ENCODE results near the gene ADAMTSL5.

ADAMTSL5 gene

GRCh38 chr19:1513499-1514294 is 878 bp upstream of the ADAMTSL5 start:
- Histone ChIP-seq H4K20me1 (ENCODE audit: insufficient read depth, low read length, poor library complexity, severe bottlenecking) (no peaks in the 10 kb centered on the region), H3K9me2 (replicated peaks; ENCODE audit: low read depth, low read length) (no peaks in the 10 kb centered on the region), H3K79me2 (ENCODE audit: insufficient read depth, low read length) (no peaks in the 10 kb centered on the region), H3K36me3 (ENCODE audit: insufficient read depth, low read length) (no peaks in the 10 kb centered on the region), H3K4me3 (ENCODE audit: low read length, poor library complexity, severe bottlenecking) (no peak overlapping the region), H3K9me3 (ENCODE audit: insufficient read depth, low read depth, low read length) (no peaks in the 10 kb centered on the region), H2AFZ (ENCODE audit: low read length) (no peak overlapping the region), H3F3A (ENCODE audit: low read depth) (0 out of 2 replicates have a peak, but pooled peaks cover under 1% of the 10 kb centered on the region), H3K4me2 (ENCODE audit: low read depth, low read length, poor library complexity, severe bottlenecking) (no peak overlapping the region), H3K4me1 (ENCODE audit: insufficient read depth, low read length, poor library complexity, severe bottlenecking) (no peaks in the 10 kb centered on the region), H3K27me3 (ENCODE audit: insufficient read depth, low read length, poor library complexity, severe bottlenecking) (no peaks in the 10 kb centered on the region), H3K9ac (ENCODE audit: low read depth, low read length, poor library complexity, severe bottlenecking) (no peak overlapping the region)
- TF ChIP-seq EZH2phosphoT487 (IDR thresholded peaks at IDR 0.05; ENCODE audit: borderline replicate concordance): no peak
- TF ChIP-seq, protein P1, sequence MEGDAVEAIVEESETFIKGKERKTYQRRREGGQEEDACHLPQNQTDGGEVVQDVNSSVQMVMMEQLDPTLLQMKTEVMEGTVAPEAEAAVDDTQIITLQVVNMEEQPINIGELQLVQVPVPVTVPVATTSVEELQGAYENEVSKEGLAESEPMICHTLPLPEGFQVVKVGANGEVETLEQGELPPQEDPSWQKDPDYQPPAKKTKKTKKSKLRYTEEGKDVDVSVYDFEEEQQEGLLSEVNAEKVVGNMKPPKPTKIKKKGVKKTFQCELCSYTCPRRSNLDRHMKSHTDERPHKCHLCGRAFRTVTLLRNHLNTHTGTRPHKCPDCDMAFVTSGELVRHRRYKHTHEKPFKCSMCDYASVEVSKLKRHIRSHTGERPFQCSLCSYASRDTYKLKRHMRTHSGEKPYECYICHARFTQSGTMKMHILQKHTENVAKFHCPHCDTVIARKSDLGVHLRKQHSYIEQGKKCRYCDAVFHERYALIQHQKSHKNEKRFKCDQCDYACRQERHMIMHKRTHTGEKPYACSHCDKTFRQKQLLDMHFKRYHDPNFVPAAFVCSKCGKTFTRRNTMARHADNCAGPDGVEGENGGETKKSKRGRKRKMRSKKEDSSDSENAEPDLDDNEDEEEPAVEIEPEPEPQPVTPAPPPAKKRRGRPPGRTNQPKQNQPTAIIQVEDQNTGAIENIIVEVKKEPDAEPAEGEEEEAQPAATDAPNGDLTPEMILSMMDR (conservative IDR thresholded peaks at IDR 0.05; ENCODE audit: low read length): peak; percentile 64

DNA sequence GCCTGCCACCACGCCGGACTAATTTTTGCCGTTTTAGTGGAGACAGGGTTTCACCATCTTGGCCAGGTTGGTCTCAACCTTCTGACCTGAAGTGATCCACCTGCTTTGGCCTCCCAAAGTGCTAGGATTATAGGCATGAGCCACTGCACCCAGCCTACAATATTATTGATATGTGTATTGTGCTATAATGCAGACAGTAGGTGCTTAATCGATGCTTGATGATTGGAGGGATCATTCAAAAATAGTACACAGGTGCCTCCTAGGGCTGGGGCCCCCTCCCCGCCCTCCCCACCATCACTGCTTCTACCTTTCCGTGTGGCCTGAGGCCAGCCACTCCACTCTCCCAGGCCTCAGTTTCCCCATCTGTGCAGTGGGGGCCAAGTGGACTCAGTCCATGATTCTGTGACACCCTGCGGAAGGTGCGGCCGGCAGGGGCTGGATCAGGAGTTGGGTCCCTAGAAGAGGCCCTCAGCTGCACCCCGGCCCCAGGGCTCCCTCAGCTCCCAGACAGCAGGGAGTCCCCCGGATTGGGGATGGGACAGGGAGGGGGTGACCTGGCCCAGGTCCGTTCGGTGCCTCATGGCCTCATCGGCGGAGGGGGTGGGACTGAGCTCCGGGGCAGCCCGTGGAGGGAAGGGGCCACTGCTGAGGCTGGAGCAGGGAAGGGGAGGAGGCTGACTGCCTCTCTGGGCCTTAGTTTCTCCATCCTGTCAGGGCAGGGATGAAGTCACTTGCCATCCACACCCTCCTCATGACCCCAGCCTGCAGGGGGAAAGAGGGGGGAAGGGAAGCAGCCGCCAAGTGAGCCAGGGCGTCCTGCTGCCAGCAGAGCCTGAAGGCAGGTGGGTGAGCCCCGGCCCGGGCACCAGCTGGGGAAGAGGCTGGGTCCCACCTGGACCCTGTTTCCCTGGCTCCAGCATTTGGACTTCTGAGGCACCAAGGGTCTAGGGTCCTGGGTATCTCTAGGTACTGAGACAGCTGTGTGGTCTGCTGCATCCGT is 1.2 kb downstream of the ADAMTSL5 start:
- H3K4me2 ChIP-seq (ENCODE audit: low read depth, low read length, poor library complexity, severe bottlenecking): no peak overlapping the region
- H3K4me3 ChIP-seq (ENCODE audit: low read length, poor library complexity, severe bottlenecking): no peak overlapping the region
- no peak overlapping the region for H2AFZ ChIP-seq (ENCODE audit: low read length)

GRCh38 chr19:1510807-1511206 is 2.0 kb downstream of the ADAMTSL5 start:
- H3K36me3 ChIP-seq (ENCODE audit: insufficient read depth, low read length): no peaks in the 10 kb centered on the region
- no peak overlapping the region for H3K9ac ChIP-seq (ENCODE audit: low read depth, low read length, poor library complexity, severe bottlenecking)
- H3K4me3 ChIP-seq (ENCODE audit: low read length, poor library complexity, severe bottlenecking): no peak overlapping the region
- no peak overlapping the region for H3K4me2 ChIP-seq (ENCODE audit: low read depth, low read length, poor library complexity, severe bottlenecking)
- H3K9me3 ChIP-seq (ENCODE audit: insufficient read depth, low read depth, low read length): no peaks in the 10 kb centered on the region
- H3K9me2 ChIP-seq (replicated peaks; ENCODE audit: low read depth, low read length): no peaks in the 10 kb centered on the region
- H3F3A ChIP-seq (ENCODE audit: low read depth): 0 out of 2 replicates have a peak, but pooled peaks cover 4% of the 10 kb centered on the region
- TF ChIP-seq EZH2phosphoT487 (IDR thresholded peaks at IDR 0.05; ENCODE audit: borderline replicate concordance): no peak
- TF ChIP-seq, protein P1 (conservative IDR thresholded peaks at IDR 0.05; ENCODE audit: low read length): no peak
- no peaks in the 10 kb centered on the region for H3K27me3 ChIP-seq (ENCODE audit: insufficient read depth, low read length, poor library complexity, severe bottlenecking)
- no peaks in the 10 kb centered on the region for H4K20me1 ChIP-seq (ENCODE audit: insufficient read depth, low read length, poor library complexity, severe bottlenecking)
- no peak overlapping the region for H2AFZ ChIP-seq (ENCODE audit: low read length)
- peaks cover 4% of the 10 kb centered on the region for H3K4me1 ChIP-seq (ENCODE audit: insufficient read depth, low read length, poor library complexity, severe bottlenecking)
- no peaks in the 10 kb centered on the region for H3K79me2 ChIP-seq (ENCODE audit: insufficient read depth, low read length)

More for the DNA sequence above, 1.2 kb downstream of the ADAMTSL5 start:
- Histone ChIP-seq H3K4me1 (ENCODE audit: insufficient read depth, low read length, poor library complexity, severe bottlenecking) (peaks cover 4% of the 10 kb centered on the region), H3K9me3 (ENCODE audit: insufficient read depth, low read depth, low read length) (no peaks in the 10 kb centered on the region), H4K20me1 (ENCODE audit: insufficient read depth, low read length, poor library complexity, severe bottlenecking) (no peaks in the 10 kb centered on the region), H3K27me3 (ENCODE audit: insufficient read depth, low read length, poor library complexity, severe bottlenecking) (no peaks in the 10 kb centered on the region), H3F3A (ENCODE audit: low read depth) (0 out of 2 replicates have a peak, but pooled peaks cover 4% of the 10 kb centered on the region), H3K9me2 (replicated peaks; ENCODE audit: low read depth, low read length) (no peaks in the 10 kb centered on the region), H3K9ac (ENCODE audit: low read depth, low read length, poor library complexity, severe bottlenecking) (no peak overlapping the region), H3K79me2 (ENCODE audit: insufficient read depth, low read length) (no peaks in the 10 kb centered on the region), H3K36me3 (ENCODE audit: insufficient read depth, low read length) (no peaks in the 10 kb centered on the region)
- TF ChIP-seq, protein P1 (conservative IDR thresholded peaks at IDR 0.05; ENCODE audit: low read length): no peak
- TF ChIP-seq EZH2phosphoT487 (IDR thresholded peaks at IDR 0.05; ENCODE audit: borderline replicate concordance): no peak
